Measurements from ENCODE around the gene TSPEAR.
"Not testable (repeated sequence)": the region's sequence is repeated elsewhere in the genome, so short reads cannot be mapped to it uniquely, and the experiment has no call there.

TSPEAR gene

GRCh38 chr21:44684077-44684476, 27.3 kb downstream of the TSPEAR start:
- DNase-seq (ENCODE audit: low spot score): no peak

GRCh38 chr21:44682580-44683151, 28.7 kb downstream of the TSPEAR start:
- no peak for DNase-seq (ENCODE audit: low spot score)

GRCh38 chr21:44681861-44682579, 29.4 kb downstream of the TSPEAR start, which contains the start of gene KRTAP12-1:
Gene KRTAP12-1, minus strand, starts transcription at chr21:44682163. Its CDS starts 40 bp downstream, at chr21:44682123.
- no peak for DNase-seq (ENCODE audit: low spot score)

GRCh38 chr21:44681152-44681551, 30.2 kb downstream of the TSPEAR start:
- DNase-seq (ENCODE audit: low spot score): no peak

GRCh38 chr21:44677881-44678280, 33.5 kb downstream of the TSPEAR start:
- no peak for DNase-seq (ENCODE audit: low spot score)

- DNase-seq (ENCODE audit: low spot score): no peak
Observed at GRCh38 chr21:44671911-44672310, 39.5 kb downstream of the TSPEAR start.

GRCh38 chr21:44670642-44671432, 40.5 kb downstream of the TSPEAR start:
- DNase-seq (ENCODE audit: low spot score): no peak

- no peak for DNase-seq (ENCODE audit: low spot score)
Observed at GRCh38 chr21:44667612-44668011, 43.8 kb downstream of the TSPEAR start.

- DNase-seq (ENCODE audit: low spot score): no peak
Observed at GRCh38 chr21:44666401-44667320, 44.7 kb downstream of the TSPEAR start, which contains the start of gene KRTAP12-2. Gene KRTAP12-2, minus strand, starts transcription at chr21:44666927. Its CDS starts 41 bp downstream, at chr21:44666886.

- DNase-seq (ENCODE audit: low spot score): no peak
Observed at GRCh38 chr21:44664691-44665090, 46.7 kb downstream of the TSPEAR start.

- DNase-seq (ENCODE audit: low spot score): not testable (repeated sequence)
Observed at GRCh38 chr21:44661567-44661966, 49.8 kb downstream of the TSPEAR start.

GRCh38 chr21:44658913-44659595, 52.3 kb downstream of the TSPEAR start:
- no peak for DNase-seq (ENCODE audit: low spot score)

- no peak for DNase-seq (ENCODE audit: low spot score)
Observed at GRCh38 chr21:44658541-44658910, 52.8 kb downstream of the TSPEAR start.

- DNase-seq (ENCODE audit: low spot score): no peak
Observed at GRCh38 chr21:44657635-44658540, 53.5 kb downstream of the TSPEAR start, which contains the start of gene KRTAP12-3. Gene KRTAP12-3, plus strand, starts transcription at chr21:44657932. Its CDS starts 48 bp downstream, at chr21:44657980.

GRCh38 chr21:44656868-44657267, 54.5 kb downstream of the TSPEAR start:
- DNase-seq (ENCODE audit: low spot score): no peak

GRCh38 chr21:44654576-44655175, 56.7 kb downstream of the TSPEAR start, which contains the start of gene KRTAP12-4:
Gene KRTAP12-4, minus strand, starts transcription at chr21:44654659. Its CDS starts 45 bp downstream, at chr21:44654614.
- DNase-seq (ENCODE audit: low spot score): no peak

- no peak for DNase-seq (ENCODE audit: low spot score)
Observed at GRCh38 chr21:44653656-44654575, 57.5 kb downstream of the TSPEAR start.

GRCh38 chr21:44653123-44653522, 58.2 kb downstream of the TSPEAR start:
- no peak for DNase-seq (ENCODE audit: low spot score)
